A375 (cell line): ENCODE results near the gene MRPS14. TPM values are rescaled to one million over a fixed set of nuclear protein-coding genes. Genes with fewer than 3 reads are reported as not detected.

Source experiments
- small RNA-seq: library from RNA; depleted of rRNA; stranded (forward); fragments of <200 nt; gene quantifications from one replicate; pipeline ENCODE3, GENCODE V24; 2014
- total RNA-seq: library from RNA; depleted of rRNA; stranded (reverse); fragments of >200 nt; shearing (Covaris generic); gene quantifications from 2 replicates; pipeline ENCODE4 v1.2.3, GENCODE V29; 2014; rRNA removed

Gene MRPS14
- total RNA-seq = 39.0 and 42.1 TPM in 2 replicates

GRCh38 chr1:175023043-175023921 is at the start of gene MRPS14:
Gene MRPS14 (minus strand): TSS chr1:175023425. CDS start chr1:175023408, 17 bp downstream.

GRCh38 chr1:175067362-175068106 is 44.3 kb upstream of the MRPS14 start, which contains the start of gene TNN:
Gene TNN (plus strand): TSS chr1:175067833. CDS start chr1:175077419, 9,586 bp downstream.

GRCh38 chr1:174999936-175000696 is 23.1 kb downstream of the MRPS14 start, which contains the start of gene CACYBP:
Gene CACYBP (plus strand): TSS chr1:174999947. CDS start chr1:175000181, 234 bp downstream.

Small RNA genes within 50 kb of the gene (small RNA-seq; reads per million reads assigned to genes)
- gene RF00019 (not detected), gene RNU6-307P (not detected)

Other genes starting within 250 kb of the MRPS14 start
- gene CACYBP, start 23.5 kb downstream of the MRPS14 start, total RNA-seq = 1,740 and 2,265 TPM in 2 replicates
- not detected in 2 replicates for gene TNN, start 44.4 kb upstream of the MRPS14 start, total RNA-seq
- gene KIAA0040, start 169.4 kb upstream of the MRPS14 start, total RNA-seq = 26.5 and 28.4 TPM in 2 replicates